Large intestine (tissue), 3 donors: ENCODE measurements around the gene INVS. TPM values are rescaled to one million over a fixed set of nuclear protein-coding genes. Genes with fewer than 3 reads are reported as not detected.
A peak's percentile ranks its signal among the peaks of the same experiment; 100 is the strongest.

ENCODE experiments used
- DNase-seq, 2 donors: peaks; one replicate each; pipeline versions ENCODE4 v3.0.0 to v3.0.0-alpha.2; 2013
- H3K27ac ChIP-seq: one replicate; pipeline ENCODE4 v1.5.1; 2013; ENCODE audit warnings: low read length
- H3K27me3 ChIP-seq: 2 replicates; pipeline ENCODE4 v1.6.1; 2013; ENCODE audit warnings: low read length; ENCODE audit not compliant: control insufficient read depth, insufficient read depth
- H3K36me3 ChIP-seq: 2 replicates; pipeline ENCODE4 v1.6.1; 2013; ENCODE audit warnings: low read length; ENCODE audit not compliant: control insufficient read depth, insufficient read depth
- H3K4me1 ChIP-seq: one replicate; pipeline ENCODE4 v1.6.1; 2013; ENCODE audit warnings: low read length; ENCODE audit not compliant: control insufficient read depth, insufficient read depth
- H3K4me3 ChIP-seq: one replicate; pipeline ENCODE4 v1.5.1; 2013; ENCODE audit warnings: low read length
- H3K9me3 ChIP-seq: one replicate; pipeline ENCODE4 v1.6.1; 2013; ENCODE audit warnings: mild to moderate bottlenecking, low read depth, low read length, moderate library complexity; ENCODE audit not compliant: control insufficient read depth
- WGBS: methylation state at CpG from one replicate; pipeline ENCODE4 v1.1.5; 2013; ENCODE audit warnings: low lambda C conversion rate; ENCODE audit not compliant: insufficient coverage; 5-methylcytosine and 5-hydroxymethylcytosine counted together
- polyA plus RNA-seq: library from polyadenylated mRNA; unstranded; fragments of 120-200 nt; gene quantifications from one replicate; pipeline ENCODE4 v1.2.1, GENCODE V29; 2013

Gene INVS
- polyA plus RNA-seq, 1 donor: 15.8 TPM

DNA sequence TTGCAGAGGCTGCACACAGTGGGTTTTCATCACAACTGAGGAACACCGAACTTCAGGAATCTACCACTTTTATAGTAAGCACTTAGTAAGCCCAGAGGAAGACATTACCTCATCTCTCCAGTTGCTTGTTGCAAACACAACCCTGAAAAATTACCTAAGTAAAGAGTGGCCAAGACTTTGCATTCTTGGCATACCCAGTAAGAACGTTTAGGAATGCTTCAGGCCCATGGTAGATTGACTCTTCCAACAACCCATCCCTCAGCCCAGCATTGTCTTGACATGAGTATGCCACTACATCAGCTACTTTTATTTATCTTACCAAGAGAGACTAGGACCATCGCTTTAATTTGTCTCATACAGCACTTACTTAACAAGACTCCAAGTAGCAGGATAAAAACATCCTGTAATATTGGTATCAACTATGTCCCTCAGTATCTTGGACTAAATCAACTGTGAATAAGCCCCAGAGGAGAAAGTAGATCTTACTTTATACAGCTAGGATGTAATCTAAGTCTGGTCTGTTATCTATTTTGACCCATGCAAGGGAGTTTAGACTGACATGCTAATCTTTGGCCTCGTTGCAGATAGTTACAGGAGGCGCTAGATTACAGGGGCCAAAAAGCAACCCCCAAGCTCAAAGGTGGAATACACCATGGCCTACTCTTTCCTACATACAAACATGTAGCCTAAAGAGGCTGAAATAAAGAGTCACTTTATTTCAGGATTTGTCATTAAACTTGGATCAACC lies 114.9 kb downstream of the INVS start:
- H3K27ac ChIP-seq: no peak overlapping the region
- no CpG with 5 or more reads among the region's 5 CpGs for WGBS
- H3K36me3 ChIP-seq: peaks cover 6% of the 10 kb centered on the region
- H3K9me3 ChIP-seq: no peaks in the 10 kb centered on the region
- no peaks in the 10 kb centered on the region for H3K4me1 ChIP-seq
- DNase-seq: no peak
- H3K4me3 ChIP-seq: no peak overlapping the region
- no peaks in the 10 kb centered on the region for H3K27me3 ChIP-seq

DNA sequence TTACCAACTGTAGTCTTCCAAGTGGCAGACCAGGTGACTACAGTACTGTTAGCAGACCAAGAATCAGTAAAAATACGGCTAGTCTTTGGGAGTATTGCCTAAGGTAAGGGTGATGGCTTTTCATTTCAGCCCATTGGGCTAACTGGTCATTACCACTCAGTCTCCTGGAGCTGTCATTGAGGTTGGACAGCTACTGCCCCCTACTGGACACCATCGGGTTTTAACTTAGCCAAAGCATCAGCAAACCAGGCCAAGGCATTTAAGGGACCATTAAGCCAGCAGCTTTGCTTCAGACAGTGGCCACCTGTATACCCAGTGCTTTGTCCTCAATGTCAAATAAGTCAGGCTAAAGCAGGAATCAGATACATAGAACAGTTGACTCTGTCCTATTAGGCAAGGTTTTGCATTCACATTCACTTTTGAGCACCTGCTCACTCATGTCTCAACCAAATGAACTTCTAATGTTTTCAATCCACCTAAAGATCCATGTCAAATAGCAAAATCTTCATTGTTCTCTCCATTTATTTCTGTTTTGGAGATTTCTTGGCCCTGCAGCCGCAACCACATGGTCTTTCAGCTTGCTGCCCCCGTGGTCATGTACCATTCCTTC lies 117.2 kb downstream of the INVS start:
- H3K36me3 ChIP-seq: peaks cover 6% of the 10 kb centered on the region
- no peaks in the 10 kb centered on the region for H3K27me3 ChIP-seq
- no peak overlapping the region for H3K4me3 ChIP-seq
- H3K27ac ChIP-seq: no peak overlapping the region
- DNase-seq: peak in 1 of 2 donors; percentile 35
- H3K9me3 ChIP-seq: no peaks in the 10 kb centered on the region
- H3K4me1 ChIP-seq: no peaks in the 10 kb centered on the region
- no CpG with 5 or more reads among the region's 4 CpGs for WGBS

DNA sequence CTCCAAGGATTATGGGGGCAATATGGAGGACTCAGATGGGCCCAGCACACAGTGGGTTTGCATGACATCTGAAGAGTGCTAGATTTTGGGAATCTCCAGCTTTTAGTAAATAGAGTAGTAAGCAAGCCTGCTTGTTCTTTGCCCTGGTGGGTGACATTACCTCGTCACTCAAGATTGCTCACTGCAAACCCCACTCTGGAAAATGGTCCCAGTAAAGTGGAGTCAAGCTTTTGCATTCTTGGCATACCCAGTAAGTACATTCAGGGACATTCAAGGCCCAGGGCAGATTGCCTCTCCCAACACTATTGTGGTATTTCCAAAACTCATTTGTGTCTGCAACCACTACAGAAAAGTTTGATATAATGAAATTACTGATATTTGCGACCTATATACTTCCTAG lies 118.5 kb downstream of the INVS start:
- DNase-seq: no peak
- Histone ChIP-seq H3K4me1 (no peaks in the 10 kb centered on the region), H3K27ac (no peak overlapping the region), H3K9me3 (no peaks in the 10 kb centered on the region), H3K27me3 (no peaks in the 10 kb centered on the region), H3K36me3 (peaks cover 6% of the 10 kb centered on the region), H3K4me3 (no peak overlapping the region)
- WGBS: 80% methylated on average over 1 of the region's 2 CpGs

DNA sequence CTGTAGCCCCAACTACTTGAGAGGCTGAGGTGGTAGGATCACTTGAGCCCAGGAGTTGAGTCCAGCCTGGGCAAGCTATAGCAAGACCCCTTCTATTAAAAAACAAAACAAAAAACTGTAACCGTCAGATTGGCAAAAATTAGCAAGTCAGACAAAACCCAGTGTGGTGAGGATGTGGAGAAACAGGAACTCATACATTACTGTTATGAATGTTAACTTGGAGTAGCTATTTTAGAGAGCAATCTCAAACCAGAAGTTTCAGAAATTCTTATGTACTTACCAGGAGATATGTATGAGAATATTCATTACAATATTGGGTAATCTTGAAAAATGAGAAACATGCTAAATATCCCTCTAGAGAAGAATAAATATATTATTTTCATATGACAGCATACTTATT lies 120.3 kb downstream of the INVS start:
- no peaks in the 10 kb centered on the region for H3K9me3 ChIP-seq
- no CpG with 5 or more reads among the region's 1 CpG for WGBS
- DNase-seq: no peak
- H3K27me3 ChIP-seq: no peaks in the 10 kb centered on the region
- H3K36me3 ChIP-seq: peaks cover 6% of the 10 kb centered on the region
- H3K27ac ChIP-seq: no peak overlapping the region
- H3K4me3 ChIP-seq: no peak overlapping the region
- H3K4me1 ChIP-seq: no peaks in the 10 kb centered on the region

- no peaks in the 10 kb centered on the region for H3K4me1 ChIP-seq
- WGBS: 20% methylated on average over 1 of the region's 1 CpG
- H3K36me3 ChIP-seq: peaks cover under 1% of the 10 kb centered on the region
- no peak overlapping the region for H3K4me3 ChIP-seq
- no peaks in the 10 kb centered on the region for H3K27me3 ChIP-seq
- no peak overlapping the region for H3K27ac ChIP-seq
- H3K9me3 ChIP-seq: no peaks in the 10 kb centered on the region
- DNase-seq: no peak
These were observed 121.9 kb downstream of the INVS start for GRCh38 chr9:100220936-100221335.

- DNase-seq: no peak
- Histone ChIP-seq H3K27me3 (no peaks in the 10 kb centered on the region), H3K4me1 (no peaks in the 10 kb centered on the region), H3K27ac (no peak overlapping the region), H3K36me3 (peaks cover 6% of the 10 kb centered on the region), H3K9me3 (no peaks in the 10 kb centered on the region), H3K4me3 (no peak overlapping the region)
- WGBS: no CpG with 5 or more reads among the region's 1 CpG
These were observed 122.5 kb downstream of the INVS start for GRCh38 chr9:100221538-100221937.

DNA sequence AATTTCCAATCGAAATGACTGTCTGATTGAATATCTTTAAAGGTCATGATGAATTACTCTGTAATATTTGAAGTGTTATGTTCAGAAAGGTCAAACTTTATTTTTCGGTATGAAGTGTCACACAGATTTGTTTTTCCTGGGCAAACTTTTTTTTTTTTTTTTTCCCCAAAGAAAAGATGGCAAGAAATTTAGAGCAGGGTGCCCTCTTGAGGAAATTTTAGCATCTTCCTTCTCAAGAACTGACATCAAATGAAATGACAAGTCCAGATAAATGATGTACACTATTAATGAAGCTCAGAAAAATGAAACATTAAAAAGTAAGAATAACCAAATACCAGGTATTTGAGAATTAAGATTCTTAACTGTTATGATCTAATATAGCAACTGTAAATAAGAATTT lies 123.6 kb downstream of the INVS start:
- Histone ChIP-seq H3K36me3 (peaks cover 11% of the 10 kb centered on the region), H3K27me3 (no peaks in the 10 kb centered on the region), H3K9me3 (no peaks in the 10 kb centered on the region), H3K27ac (no peak overlapping the region), H3K4me3 (no peak overlapping the region), H3K4me1 (no peaks in the 10 kb centered on the region)
- WGBS: 60% methylated on average over 1 of the region's 2 CpGs
- DNase-seq: no peak

- H3K4me1 ChIP-seq: no peaks in the 10 kb centered on the region
- H3K36me3 ChIP-seq: peaks cover 15% of the 10 kb centered on the region
- DNase-seq: no peak
- no peak overlapping the region for H3K27ac ChIP-seq
- H3K4me3 ChIP-seq: no peak overlapping the region
- no peaks in the 10 kb centered on the region for H3K27me3 ChIP-seq
- WGBS: 100% methylated on average over 2 of the region's 2 CpGs
- H3K9me3 ChIP-seq: no peaks in the 10 kb centered on the region
These were observed 128.6 kb downstream of the INVS start for GRCh38 chr9:100227636-100228035.

DNA sequence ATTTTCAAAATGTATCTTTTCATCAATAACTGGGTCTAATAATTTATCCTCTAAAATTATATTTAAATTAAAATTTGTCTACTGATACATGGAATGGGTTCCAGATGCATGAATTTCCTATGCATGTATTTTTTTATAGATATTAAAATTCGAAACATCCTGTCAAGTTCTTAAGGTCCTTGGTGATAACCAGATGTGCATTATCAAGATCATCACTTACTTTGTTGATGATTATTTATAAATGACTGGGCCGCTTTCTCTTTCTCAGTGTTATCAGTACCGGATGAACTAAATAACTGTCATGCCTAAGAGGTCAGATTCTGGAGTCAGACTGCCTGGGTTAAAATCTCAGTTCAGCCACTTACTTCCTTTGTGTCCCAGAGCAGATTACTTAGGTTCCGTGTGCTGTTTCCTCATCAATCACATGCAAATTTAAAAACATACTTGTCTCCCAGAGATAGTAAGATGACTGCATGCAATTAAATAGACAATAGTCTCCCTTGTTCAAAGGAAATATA lies 129.4 kb downstream of the INVS start:
- H3K4me3 ChIP-seq: no peak overlapping the region
- 70% methylated on average over 2 of the region's 4 CpGs for WGBS
- peaks cover 15% of the 10 kb centered on the region for H3K36me3 ChIP-seq

GRCh38 chr9:100229136-100229535 lies 130.1 kb downstream of the INVS start:
- Histone ChIP-seq H3K27me3 (no peaks in the 10 kb centered on the region), H3K9me3 (no peaks in the 10 kb centered on the region), H3K4me1 (no peaks in the 10 kb centered on the region), H3K36me3 (peaks cover 15% of the 10 kb centered on the region), H3K27ac (no peak overlapping the region), H3K4me3 (no peak overlapping the region)
- no peak for DNase-seq
- 83% methylated on average over 1 of the region's 2 CpGs for WGBS

More for the DNA sequence above, 129.4 kb downstream of the INVS start:
- no peaks in the 10 kb centered on the region for H3K9me3 ChIP-seq
- no peaks in the 10 kb centered on the region for H3K4me1 ChIP-seq
- DNase-seq: no peak
- H3K27me3 ChIP-seq: no peaks in the 10 kb centered on the region
- H3K27ac ChIP-seq: no peak overlapping the region
